IMR-90 (cell line): ENCODE data around the gene SERPINB13. TPM values are rescaled to one million over a fixed set of nuclear protein-coding genes. Genes with fewer than 3 reads are reported as not detected.

Experiments used
- ATAC-seq: fragments of 200-7000 bp; cut with Tn5 transposase; 2 replicates; pipeline ENCODE4 v1.9.1; 2020; ENCODE audit warnings: low read depth, mild to moderate bottlenecking, moderate library complexity
- BruUV-seq: library from RNA; stranded (reverse); fragments of 400-500 nt; replicated peaks from 2 replicates; lab custom pipeline; 2021; lab: Mats Ljungman, UMichigan
- CTCF ChIA-PET: fragments of 300-600 bp; formaldehyde crosslinking; extraction: SDS; loops from one replicate; lab custom pipeline; 2021; ENCODE audit warnings: antibody characterized with exemption; lab: Yijun Ruan, JAX
- POLR2A ChIA-PET: fragments of 300-600 bp; sonication (Branson Sonifier 250); formaldehyde crosslinking; loops from one replicate; lab custom pipeline; 2022; ENCODE audit warnings: antibody characterized with exemption; ENCODE audit not compliant: unreplicated experiment; lab: Charles Lee
- DNase-seq: peaks from one replicate; pipeline ENCODE4 v3.0.0; 2013
- H2AFZ ChIP-seq: replicated peaks from 2 replicates; pipeline ENCODE3; 2013; ENCODE audit warnings: low read length, mild to moderate bottlenecking; ENCODE audit not compliant: poor library complexity
- H2AK5ac ChIP-seq: 2 replicates; pipeline ENCODE4 v1.6.1; 2013; ENCODE audit warnings: low read depth, low read length, inconsistent platforms
- H2AK9ac ChIP-seq: replicated peaks from 2 replicates; pipeline ENCODE3; 2013; ENCODE audit warnings: mild to moderate bottlenecking, low read depth, low read length, moderate library complexity; ENCODE audit not compliant: poor library complexity
- H2BK120ac ChIP-seq: 2 replicates; pipeline ENCODE4 v1.6.1; 2013; ENCODE audit warnings: low read depth, low read length, inconsistent platforms
- H2BK15ac ChIP-seq: 3 replicates; pipeline ENCODE4 v1.6.1; 2013; ENCODE audit warnings: low read depth, low read length, inconsistent platforms
- H2BK20ac ChIP-seq: 2 replicates; pipeline ENCODE4 v1.6.1; 2013; ENCODE audit warnings: low read depth, mild to moderate bottlenecking, inconsistent platforms, low read length, moderate library complexity
- H2BK5ac ChIP-seq: 2 replicates; pipeline ENCODE4 v1.6.1; 2013; ENCODE audit warnings: mild to moderate bottlenecking, low read depth, low read length, inconsistent platforms; ENCODE audit not compliant: poor library complexity, severe bottlenecking
- H3K14ac ChIP-seq: replicated peaks from 2 replicates; pipeline ENCODE4 v1.6.1; 2013; ENCODE audit warnings: low read depth, low read length, inconsistent platforms
- H3K18ac ChIP-seq: 2 replicates; pipeline ENCODE4 v1.6.1; 2013; ENCODE audit warnings: low read depth, low read length, control low read depth
- H3K23ac ChIP-seq: 2 replicates; pipeline ENCODE4 v1.6.1; 2013; ENCODE audit warnings: low read depth, low read length, inconsistent platforms
- H3K27ac ChIP-seq: 2 replicates; pipeline ENCODE4 v1.5.1; 2013; ENCODE audit warnings: mild to moderate bottlenecking, control low read depth, low read length; ENCODE audit not compliant: insufficient read depth
- H3K27me3 ChIP-seq: 2 replicates; pipeline ENCODE4 v1.6.1; 2013; ENCODE audit warnings: low read length; ENCODE audit not compliant: control insufficient read depth, insufficient read depth
- H3K36me3 ChIP-seq: 2 replicates; pipeline ENCODE4 v1.6.1; 2013; ENCODE audit warnings: low read length, mixed read lengths; ENCODE audit not compliant: control insufficient read depth, insufficient read depth
- H3K4ac ChIP-seq: 2 replicates; pipeline ENCODE4 v1.6.1; 2013; ENCODE audit warnings: low read depth, low read length, inconsistent platforms
- H3K4me1 ChIP-seq: 2 replicates; pipeline ENCODE4 v1.6.1; 2013; ENCODE audit warnings: low read length, mixed read lengths; ENCODE audit not compliant: control insufficient read depth, insufficient read depth
- H3K4me2 ChIP-seq: 2 replicates; pipeline ENCODE4 v1.6.1; 2013; ENCODE audit warnings: low read depth, mild to moderate bottlenecking, control low read depth, low read length, moderate library complexity
- H3K4me3 ChIP-seq: 2 replicates; pipeline ENCODE4 v1.5.1; 2013; ENCODE audit warnings: low read depth, mild to moderate bottlenecking, control low read depth, low read length, moderate library complexity; ENCODE audit not compliant: insufficient read depth
- H3K56ac ChIP-seq: 2 replicates; pipeline ENCODE4 v1.6.1; 2013; ENCODE audit warnings: low read length, inconsistent platforms; ENCODE audit not compliant: insufficient read depth; ENCODE audit errors: extremely low read depth
- H3K79me1 ChIP-seq, 2 experiments: 2 replicates each; pipeline ENCODE4 v1.6.1; 2013; ENCODE audit warnings: low read length in 2 of 2, inconsistent platforms in 1 of 2, low read depth in 1 of 2
- H3K9ac ChIP-seq: 2 replicates; pipeline ENCODE4 v1.6.1; 2013; ENCODE audit warnings: low read depth, low read length, control low read depth
- H3K9me1 ChIP-seq: 2 replicates; pipeline ENCODE4 v1.6.1; 2013; ENCODE audit warnings: low read length, inconsistent platforms; ENCODE audit not compliant: insufficient read depth
- H3K9me3 ChIP-seq: 2 replicates; pipeline ENCODE4 v1.6.1; 2013; ENCODE audit warnings: low read length; ENCODE audit not compliant: control insufficient read depth, insufficient read depth
- H4K20me1 ChIP-seq: 2 replicates; pipeline ENCODE4 v1.6.1; 2013; ENCODE audit warnings: low read length, inconsistent platforms; ENCODE audit not compliant: insufficient read depth
- H4K5ac ChIP-seq: 2 replicates; pipeline ENCODE4 v1.6.1; 2013; ENCODE audit warnings: mild to moderate bottlenecking, low read depth, low read length, control low read depth
- H4K8ac ChIP-seq, 2 experiments: 2 replicates each; pipeline ENCODE4 v1.6.1; 2013; ENCODE audit warnings: low read depth in 2 of 2, low read length in 2 of 2, control low read depth in 1 of 2, inconsistent platforms in 1 of 2
- H4K91ac ChIP-seq: 2 replicates; pipeline ENCODE4 v1.6.1; 2013; ENCODE audit warnings: low read depth, low read length, inconsistent platforms; ENCODE audit not compliant: insufficient read depth
- BHLHE40 ChIP-seq: fragments of 150-350 bp; IDR thresholded peaks from 2 replicates; pipeline ENCODE4 v1.6.1; 2016; ENCODE audit warnings: mild to moderate bottlenecking, low read depth, low read length
- CEBPB ChIP-seq: IDR thresholded peaks from 2 replicates; pipeline ENCODE4 v1.6.1; 2012; ENCODE audit warnings: low read depth, low read length, improper control_type of control experiment
- CHD1 ChIP-seq: IDR thresholded peaks from 2 replicates; pipeline ENCODE4 v1.6.1; 2012; ENCODE audit warnings: low read depth, low read length, improper control_type of control experiment
- FOS ChIP-seq: fragments of 150-350 bp; IDR thresholded peaks from 2 replicates; pipeline ENCODE4 v1.6.1; 2016; ENCODE audit warnings: low read depth, low read length
- MAFK ChIP-seq: IDR thresholded peaks from 2 replicates; pipeline ENCODE4 v1.6.1; 2012; ENCODE audit warnings: low read depth, low read length, improper control_type of control experiment
- MAZ ChIP-seq: IDR thresholded peaks from 2 replicates; pipeline ENCODE4 v1.6.1; 2012; ENCODE audit warnings: low read depth, mild to moderate bottlenecking, low read length, improper control_type of control experiment, moderate library complexity, borderline replicate concordance
- MXI1 ChIP-seq: IDR thresholded peaks from 2 replicates; pipeline ENCODE4 v1.6.1; 2012; ENCODE audit warnings: low read depth, mild to moderate bottlenecking, low read length, moderate library complexity, borderline replicate concordance
- NFE2L2 ChIP-seq: fragments of 150-350 bp; IDR thresholded peaks from 2 replicates; pipeline ENCODE4 v1.6.1; 2016; ENCODE audit warnings: low read depth, mild to moderate bottlenecking, low read length
- POLR2A ChIP-seq: IDR thresholded peaks from 2 replicates; pipeline ENCODE4 v1.6.1; 2012; ENCODE audit warnings: mild to moderate bottlenecking, low read depth, low read length
- RAD21 ChIP-seq: IDR thresholded peaks from 2 replicates; pipeline ENCODE4 v1.6.1; 2012; ENCODE audit warnings: low read length, improper control_type of control experiment
- RCOR1 ChIP-seq: IDR thresholded peaks from 2 replicates; pipeline ENCODE4 v1.6.1; 2012; ENCODE audit warnings: mild to moderate bottlenecking, low read length, improper control_type of control experiment; ENCODE audit not compliant: insufficient replicate concordance
- SMC3 ChIP-seq: fragments of 150-350 bp; IDR thresholded peaks from 2 replicates; pipeline ENCODE4 v1.6.1; 2016; ENCODE audit warnings: low read depth, mild to moderate bottlenecking, antibody characterized with exemption, low read length, moderate library complexity
- WGBS, 2 experiments: methylation state at CpG; one replicate each; pipeline versions ENCODE4 v1.1.5 to v1.1.7; 2013; ENCODE audit warnings: missing lambda C conversion rate in 2 of 2; ENCODE audit not compliant: insufficient read length in 1 of 2; ENCODE audit errors: extremely low coverage in 2 of 2; 5-methylcytosine and 5-hydroxymethylcytosine counted together
- dilution Hi-C: fragments of 300-500 bp; cut with HindIII; formaldehyde crosslinking; loops from one replicate; pipeline ENCODE4 v1.14.3; 2018; ENCODE audit warnings: low sequenced_read_pairs; ENCODE audit not compliant: unreplicated experiment
- in situ Hi-C: fragments of 300-500 bp; cut with MboI; formaldehyde crosslinking; loops from 3 replicates; pipeline ENCODE4 v1.14.3; 2019; ENCODE audit warnings: low sequenced_read_pairs, inconsistent platforms, mixed read lengths
- intact Hi-C: fragments of 100-400 bp; cut with micrococcal nuclease; formaldehyde crosslinking; loops from 2 replicates; pipeline ENCODE4 v1.10.0; 2022
- polyA plus RNA-seq, 3 experiments: library from polyadenylated mRNA; depleted of rRNA; stranded (reverse); fragments of >200 nt; gene quantifications; 2 replicates each; pipeline ENCODE4 v1.2.3, GENCODE V29; 2012; ENCODE audit warnings: low replicate concordance in 1 of 3
- total RNA-seq: library from RNA; depleted of rRNA; stranded (reverse); fragments of >200 nt; gene quantifications from 2 replicates; pipeline ENCODE4 v1.2.3, GENCODE V29; 2012
- TF ChIP-seq, protein P1 (sequence below): conservative IDR thresholded peaks from 2 replicates; pipeline ENCODE4 v1.5.1; 2012; ENCODE audit warnings: mild to moderate bottlenecking, low read depth, low read length, improper control_type of control experiment
- TF ChIP-seq, protein P2 (sequence below): fragments of 150-350 bp; IDR thresholded peaks from 2 replicates; pipeline ENCODE4 v1.6.1; 2017; ENCODE audit warnings: mild to moderate bottlenecking, antibody characterized with exemption, low read length, low read depth
- TF ChIP-seq, protein P3 (sequence below): fragments of 150-350 bp; IDR thresholded peaks from 2 replicates; pipeline ENCODE4 v1.6.1; 2016; ENCODE audit warnings: low read depth, mild to moderate bottlenecking, low read length, moderate library complexity, borderline replicate concordance

SERPINB13 gene
- total and polyA plus RNA-seq, 2 of the 4 experiments (the other 2 are of a cell fraction) = not detected

DNA sequence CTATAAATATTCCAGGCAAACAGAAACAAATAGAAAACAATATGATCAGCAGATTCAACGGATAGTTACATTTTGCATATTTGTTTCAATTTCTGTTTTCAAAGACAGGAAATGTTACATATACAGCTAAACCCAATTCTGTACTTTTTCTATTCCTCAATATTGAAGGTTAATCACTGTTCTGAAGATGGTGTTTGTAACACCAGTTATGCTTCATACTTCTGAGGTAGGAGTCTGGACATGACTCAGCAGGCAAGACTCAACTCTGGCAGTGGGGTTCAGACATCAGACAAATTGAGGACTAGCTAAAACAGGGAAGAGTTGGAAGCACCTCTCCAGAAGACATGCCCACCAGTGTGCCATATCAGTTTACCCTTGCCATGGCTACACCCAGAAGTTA, 16.6 kb downstream of the SERPINB13 start:
- Histone ChIP-seq H3K14ac (no peak overlapping the region), H3K4ac (no peak overlapping the region), H3K9me1 (no peaks in the 10 kb centered on the region), H3K27ac (no peak overlapping the region), H3K36me3 (no peaks in the 10 kb centered on the region), H4K91ac (no peak overlapping the region), H3K27me3 (peaks cover 1% of the 10 kb centered on the region; the same call in 1 of the 2 replicates), H2BK120ac (no peak overlapping the region), H3K4me2 (no peak overlapping the region), H3K79me1 (no peaks in the 10 kb centered on the region), H2BK20ac (no peak overlapping the region), H3K4me1 (no peaks in the 10 kb centered on the region; the same call in 1 of the 2 replicates), H4K5ac (no peak overlapping the region), H2BK5ac (no peak overlapping the region), H3K4me3 (no peak overlapping the region), H3K18ac (no peak overlapping the region), H2AK9ac (no peak overlapping the region), H2AK5ac (no peak overlapping the region), H4K8ac (no peak overlapping the region), H2BK15ac (no peak overlapping the region), H3K56ac (no peak overlapping the region), H2AFZ (no peak overlapping the region), H3K23ac (no peak overlapping the region), H3K9ac (no peak overlapping the region), H3K9me3 (no peaks in the 10 kb centered on the region), H4K20me1 (no peaks in the 10 kb centered on the region)
- intact Hi-C loops = no loop called here
- POLR2A ChIA-PET = no interaction called here
- peak; percentile 12 for DNase-seq
- dilution Hi-C loops = no loop called here
- no CpG with 5 or more reads among the region's 1 CpG for WGBS, 2 experiments
- no peak for ATAC-seq
- no TSS peak for BruUV-seq
- in situ Hi-C loops = no loop called here
- TF ChIP-seq RAD21 (no peak), SMC3 (no peak), RCOR1 (no peak), NFE2L2 (no peak), MAZ (no peak), MXI1 (no peak), CEBPB (no peak), BHLHE40 (no peak), FOS (no peak), MAFK (no peak), CHD1 (no peak), POLR2A (no peak)
- TF ChIP-seq, protein P1, sequence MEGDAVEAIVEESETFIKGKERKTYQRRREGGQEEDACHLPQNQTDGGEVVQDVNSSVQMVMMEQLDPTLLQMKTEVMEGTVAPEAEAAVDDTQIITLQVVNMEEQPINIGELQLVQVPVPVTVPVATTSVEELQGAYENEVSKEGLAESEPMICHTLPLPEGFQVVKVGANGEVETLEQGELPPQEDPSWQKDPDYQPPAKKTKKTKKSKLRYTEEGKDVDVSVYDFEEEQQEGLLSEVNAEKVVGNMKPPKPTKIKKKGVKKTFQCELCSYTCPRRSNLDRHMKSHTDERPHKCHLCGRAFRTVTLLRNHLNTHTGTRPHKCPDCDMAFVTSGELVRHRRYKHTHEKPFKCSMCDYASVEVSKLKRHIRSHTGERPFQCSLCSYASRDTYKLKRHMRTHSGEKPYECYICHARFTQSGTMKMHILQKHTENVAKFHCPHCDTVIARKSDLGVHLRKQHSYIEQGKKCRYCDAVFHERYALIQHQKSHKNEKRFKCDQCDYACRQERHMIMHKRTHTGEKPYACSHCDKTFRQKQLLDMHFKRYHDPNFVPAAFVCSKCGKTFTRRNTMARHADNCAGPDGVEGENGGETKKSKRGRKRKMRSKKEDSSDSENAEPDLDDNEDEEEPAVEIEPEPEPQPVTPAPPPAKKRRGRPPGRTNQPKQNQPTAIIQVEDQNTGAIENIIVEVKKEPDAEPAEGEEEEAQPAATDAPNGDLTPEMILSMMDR = no peak
- TF ChIP-seq, protein P2, sequence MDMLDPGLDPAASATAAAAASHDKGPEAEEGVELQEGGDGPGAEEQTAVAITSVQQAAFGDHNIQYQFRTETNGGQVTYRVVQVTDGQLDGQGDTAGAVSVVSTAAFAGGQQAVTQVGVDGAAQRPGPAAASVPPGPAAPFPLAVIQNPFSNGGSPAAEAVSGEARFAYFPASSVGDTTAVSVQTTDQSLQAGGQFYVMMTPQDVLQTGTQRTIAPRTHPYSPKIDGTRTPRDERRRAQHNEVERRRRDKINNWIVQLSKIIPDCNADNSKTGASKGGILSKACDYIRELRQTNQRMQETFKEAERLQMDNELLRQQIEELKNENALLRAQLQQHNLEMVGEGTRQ = no peak
- TF ChIP-seq, protein P3, sequence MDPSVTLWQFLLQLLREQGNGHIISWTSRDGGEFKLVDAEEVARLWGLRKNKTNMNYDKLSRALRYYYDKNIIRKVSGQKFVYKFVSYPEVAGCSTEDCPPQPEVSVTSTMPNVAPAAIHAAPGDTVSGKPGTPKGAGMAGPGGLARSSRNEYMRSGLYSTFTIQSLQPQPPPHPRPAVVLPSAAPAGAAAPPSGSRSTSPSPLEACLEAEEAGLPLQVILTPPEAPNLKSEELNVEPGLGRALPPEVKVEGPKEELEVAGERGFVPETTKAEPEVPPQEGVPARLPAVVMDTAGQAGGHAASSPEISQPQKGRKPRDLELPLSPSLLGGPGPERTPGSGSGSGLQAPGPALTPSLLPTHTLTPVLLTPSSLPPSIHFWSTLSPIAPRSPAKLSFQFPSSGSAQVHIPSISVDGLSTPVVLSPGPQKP = no peak
- CTCF ChIA-PET = no interaction called here
